GM23338 (cell line): ENCODE measurements around the gene TXNDC9. TPM values are rescaled to one million over a fixed set of nuclear protein-coding genes. Genes with fewer than 3 reads are reported as not detected.

Source experiments
- ATAC-seq: fragments of 200-7000 bp; cut with Tn5 transposase; 3 replicates; pipeline ENCODE4 v1.9.1; 2020
- DNase-seq: peaks from one replicate; pipeline ENCODE4 v3.0.0-alpha.2; 2015; ENCODE audit warnings: low spot score
- H2AFZ ChIP-seq: fragments of 200-600 bp; sonication (generic); 2 replicates; pipeline ENCODE4 v1.8.0; 2016; ENCODE audit warnings: antibody characterized with exemption, mild to moderate bottlenecking, moderate library complexity
- H3F3A ChIP-seq: fragments of 200-600 bp; sonication (generic); replicated peaks from 2 replicates; pipeline ENCODE4 v1.8.0; 2017; ENCODE audit warnings: antibody characterized with exemption, mixed run types, low read depth
- H3K27ac ChIP-seq: fragments of 200-600 bp; sonication (generic); 2 replicates; pipeline ENCODE4 v1.6.1; 2016; ENCODE audit warnings: low read depth
- H3K27me3 ChIP-seq: fragments of 200-600 bp; sonication (generic); 2 replicates; pipeline ENCODE4 v1.8.0; 2016; ENCODE audit warnings: mild to moderate bottlenecking, mixed run types, moderate library complexity; ENCODE audit not compliant: insufficient read depth
- H3K36me3 ChIP-seq: fragments of 200-600 bp; sonication (generic); 2 replicates; pipeline ENCODE4 v1.8.0; 2016; ENCODE audit warnings: mild to moderate bottlenecking; ENCODE audit not compliant: insufficient read depth
- H3K4me1 ChIP-seq: fragments of 200-600 bp; sonication (generic); 2 replicates; pipeline ENCODE4 v1.8.0; 2016; ENCODE audit warnings: mild to moderate bottlenecking, moderate library complexity; ENCODE audit not compliant: insufficient read depth
- H3K4me2 ChIP-seq: fragments of 200-600 bp; sonication (generic); 2 replicates; pipeline ENCODE4 v1.7.1; 2017; ENCODE audit warnings: mixed run types
- H3K4me3 ChIP-seq: fragments of 200-600 bp; sonication (generic); 2 replicates; pipeline ENCODE4 v1.6.1; 2016; ENCODE audit warnings: mixed run types
- H3K79me2 ChIP-seq: fragments of 200-600 bp; sonication (generic); replicated peaks from 2 replicates; pipeline ENCODE4 v1.8.0; 2017; ENCODE audit warnings: mild to moderate bottlenecking; ENCODE audit not compliant: insufficient read depth
- H3K9me2 ChIP-seq: fragments of 200-600 bp; sonication (generic); 2 replicates; pipeline ENCODE4 v1.8.0; 2017; ENCODE audit not compliant: insufficient read depth
- H4K20me1 ChIP-seq: fragments of 200-600 bp; sonication (generic); replicated peaks from 2 replicates; pipeline ENCODE4 v1.8.0; 2017; ENCODE audit warnings: mild to moderate bottlenecking; ENCODE audit not compliant: insufficient read depth
- H3K27ac Mint-ChIP-seq: 2 replicates; pipeline ENCODE4 v1.8.0; 2020; ENCODE audit warnings: inconsistent platforms, mild to moderate bottlenecking, moderate library complexity, mixed read lengths
- H3K27me3 Mint-ChIP-seq: 3 replicates; pipeline ENCODE4 v1.8.0; 2022; ENCODE audit warnings: low read depth, mild to moderate bottlenecking, moderate library complexity, mixed read lengths, inconsistent platforms; ENCODE audit not compliant: insufficient read depth, poor library complexity
- H3K36me3 Mint-ChIP-seq: 3 replicates; pipeline ENCODE4 v1.8.0; 2021; ENCODE audit warnings: low read depth, mild to moderate bottlenecking, inconsistent platforms, moderate library complexity, mixed read lengths
- H3K4me1 Mint-ChIP-seq: 3 replicates; pipeline ENCODE4 v1.8.0; 2020; ENCODE audit warnings: mild to moderate bottlenecking, inconsistent platforms, mixed read lengths
- H3K4me3 Mint-ChIP-seq: 3 replicates; pipeline ENCODE4 v1.8.0; 2021; ENCODE audit warnings: moderate library complexity, mild to moderate bottlenecking, inconsistent platforms, mixed read lengths
- H3K9me3 Mint-ChIP-seq: 3 replicates; pipeline ENCODE4 v1.8.0; 2020; ENCODE audit warnings: moderate library complexity, mild to moderate bottlenecking, inconsistent platforms, mixed read lengths
- CREB1 ChIP-seq: fragments of 250-450 bp; sonication (Bioruptor Pico); IDR thresholded peaks from 2 replicates; pipeline ENCODE4 v1.5.0; 2020; ENCODE audit warnings: low read depth, mild to moderate bottlenecking, moderate library complexity
- CTCF ChIP-seq, 2 experiments: fragments of 200-600 bp in 1 of 2; sonication (generic) in 1 of 2; conservative IDR thresholded peaks; 2 replicates each; pipeline versions ENCODE4 v1.5.1 to v1.6.1; 2016 to 2017; ENCODE audit warnings: antibody characterized with exemption in 2 of 2, low read depth in 2 of 2, mild to moderate bottlenecking in 2 of 2, moderate library complexity in 1 of 2
- ETS1 ChIP-seq: IDR thresholded peaks from 2 replicates; pipeline ENCODE4 v1.6.1; 2016; ENCODE audit warnings: antibody characterized with exemption
- EZH2 ChIP-seq: fragments of 200-600 bp; sonication (generic); IDR thresholded peaks from one replicate; pipeline ENCODE4 v1.8.0; 2017; ENCODE audit warnings: antibody characterized with exemption, mild to moderate bottlenecking, low read depth; ENCODE audit not compliant: unreplicated experiment
- EZH2phosphoT487 ChIP-seq: fragments of 200-600 bp; sonication (generic); IDR thresholded peaks from one replicate; pipeline ENCODE4 v1.8.1; 2018; ENCODE audit warnings: antibody characterized with exemption; ENCODE audit not compliant: unreplicated experiment
- JUNB ChIP-seq: IDR thresholded peaks from one replicate; pipeline ENCODE4 v1.6.1; 2016; ENCODE audit warnings: antibody characterized with exemption; ENCODE audit not compliant: unreplicated experiment
- NANOG ChIP-seq: IDR thresholded peaks from 2 replicates; pipeline ENCODE4 v1.6.1; 2016; ENCODE audit warnings: antibody characterized with exemption, borderline replicate concordance
- REST ChIP-seq: IDR thresholded peaks from one replicate; pipeline ENCODE4 v1.6.1; 2018; ENCODE audit warnings: antibody characterized with exemption; ENCODE audit not compliant: unreplicated experiment
- STAT1 ChIP-seq: IDR thresholded peaks from one replicate; pipeline ENCODE4 v1.6.1; 2016; ENCODE audit warnings: antibody characterized with exemption; ENCODE audit not compliant: unreplicated experiment
- ZNF114 ChIP-seq: fragments of 250-450 bp; sonication (Bioruptor Pico); IDR thresholded peaks from 2 replicates; pipeline ENCODE4 v1.5.0; 2020; ENCODE audit warnings: mild to moderate bottlenecking, moderate library complexity
- ZNF331 ChIP-seq: fragments of 250-450 bp; sonication (Bioruptor Pico); IDR thresholded peaks from 2 replicates; pipeline ENCODE4 v1.5.0; 2020; ENCODE audit warnings: low read depth, mild to moderate bottlenecking, moderate library complexity
- ZNF462 ChIP-seq: fragments of 250-450 bp; sonication (Bioruptor Pico); IDR thresholded peaks from 2 replicates; pipeline ENCODE4 v1.5.0; 2020; ENCODE audit warnings: mild to moderate bottlenecking, moderate library complexity
- polyA plus RNA-seq: library from polyadenylated mRNA; unstranded; fragments of >200 nt; fragmentation: Nextera tagmentation; extraction: Ambion mirVana; gene quantifications from 2 replicates; pipeline ENCODE4 v1.2.1, GENCODE V29; 2016
- total RNA-seq: library from RNA; depleted of rRNA; stranded (reverse); fragments of >200 nt; shearing (Covaris generic); gene quantifications from 2 replicates; pipeline ENCODE4 v1.2.3, GENCODE V29; 2014

Gene TXNDC9
- total and polyA plus RNA-seq, 2 experiments from 2014 or later: 54.4 to 67.4 TPM

- Histone ChIP-seq H3K4me1 (peaks cover 1% of the 10 kb centered on the region; the same call in 1 of the 2 replicates), H2AFZ (no peak overlapping the region), H3K4me3 (no peak overlapping the region), H3F3A (no peaks in the 10 kb centered on the region), H3K9me2 (no peaks in the 10 kb centered on the region), H3K4me2 (no peak overlapping the region), H3K27me3 (no peaks in the 10 kb centered on the region), H3K36me3 (no peaks in the 10 kb centered on the region), H3K27ac (no peak overlapping the region), H4K20me1 (no peaks in the 10 kb centered on the region), H3K79me2 (no peaks in the 10 kb centered on the region)
- Mint-ChIP-seq H3K27ac (no peak overlapping the region), H3K4me3 (no peak overlapping the region), H3K4me1 (peaks cover 2% of the 10 kb centered on the region; the same call in 2 of the 3 replicates), H3K36me3 (peaks cover 28% of the 10 kb centered on the region; the same call in 2 of the 3 replicates), H3K27me3 (peaks cover 2% of the 10 kb centered on the region), H3K9me3 (peaks cover 62% of the 10 kb centered on the region)
- TF ChIP-seq CTCF (conservative IDR thresholded peaks at IDR 0.05; ENCODE audit: low read depth in 2 of 2) (no peak), CREB1 (CRISPR knock-in tag) (no peak), ZNF114 (CRISPR knock-in tag) (no peak), ZNF462 (CRISPR knock-in tag) (no peak), NANOG (no peak), STAT1 (no peak), REST (no peak), EZH2 (no peak), ETS1 (no peak), ZNF331 (CRISPR knock-in tag) (no peak), EZH2phosphoT487 (no peak), JUNB (no peak)
- ATAC-seq: no peak
- no peak for DNase-seq
These were observed 60.3 kb downstream of the TXNDC9 start for GRCh38 chr2:99275882-99276281.
